HCT116 (cell line): Measurements from ENCODE around the gene UCP2. TPM values are rescaled to one million over a fixed set of nuclear protein-coding genes. Genes with fewer than 3 reads are reported as not detected.

ENCODE experiments used
- ATAC-seq: fragments of 200-7000 bp; cut with Tn5 transposase; 2 replicates; pipeline ENCODE4 v1.9.1; 2020; ENCODE audit warnings: mild to moderate bottlenecking, moderate library complexity
- BruUV-seq: library from RNA; stranded (reverse); fragments of 400-500 nt; replicated peaks from 2 replicates; lab custom pipeline; 2021; lab: Mats Ljungman, UMichigan
- CTCF ChIA-PET: fragments of 300-600 bp; sonication (Branson Sonifier 250); formaldehyde crosslinking; loops from one replicate; lab custom pipeline; 2021; ENCODE audit warnings: antibody characterized with exemption; lab: Charles Lee
- POLR2A ChIA-PET: fragments of 300-600, 350-600 bp; sonication (Branson Sonifier 250); formaldehyde crosslinking; loops from one replicate; lab custom pipeline; 2021; ENCODE audit warnings: antibody characterized with exemption; lab: Charles Lee
- RAD21 ChIA-PET, 2 experiments: fragments of 300-600 bp; sonication (Branson Sonifier 250); formaldehyde crosslinking; loops; one replicate each; lab custom pipeline; 2023; ENCODE audit warnings: low total read pairs in 2 of 2; ENCODE audit not compliant: uncharacterized antibody in 2 of 2, unreplicated experiment in 2 of 2, low non-redundant PET in 1 of 2; lab: Charles Lee
- DNase-seq: peaks from one replicate; pipeline ENCODE4 v3.0.0-alpha.2; 2010; ENCODE audit warnings: low read depth, low spot score
- H2AFZ ChIP-seq: fragments of 200-600 bp; shearing (Covaris generic), sonication (generic); 2 replicates; pipeline ENCODE4 v1.6.1; 2017; ENCODE audit warnings: low read depth, mixed run types, mixed read lengths, antibody characterized with exemption, low read length; ENCODE audit not compliant: poor library complexity, severe bottlenecking
- H3K27ac ChIP-seq: 2 replicates; pipeline ENCODE4 v1.5.1; 2012; ENCODE audit warnings: low read depth, low read length
- H3K27me3 ChIP-seq: fragments of 200-600 bp; sonication (generic); 2 replicates; pipeline ENCODE4 v1.6.1; 2016; ENCODE audit warnings: mixed run types, low read length, mixed read lengths; ENCODE audit not compliant: insufficient read depth
- H3K36me3 ChIP-seq, 2 experiments: fragments of 200-500 bp in 1 of 2; fragments of 200-600 bp in 1 of 2; sonication (Bioruptor generic) in 1 of 2; sonication (generic) in 1 of 2; 2 replicates each; pipeline versions ENCODE4 v1.5.1 to v1.6.1; 2014 to 2016; ENCODE audit warnings: low read length in 2 of 2, inconsistent platforms in 1 of 2, mixed read lengths in 1 of 2, mixed run types in 1 of 2; ENCODE audit not compliant: insufficient read depth in 2 of 2, control insufficient read depth in 1 of 2
- H3K4me1 ChIP-seq, 2 experiments: fragments of 200-600 bp in 1 of 2; sonication (generic) in 1 of 2; 2 replicates each; pipeline versions ENCODE4 v1.5.1 to v1.6.1; 2012 to 2017; ENCODE audit warnings: low read length in 2 of 2, inconsistent platforms in 1 of 2, mild to moderate bottlenecking in 1 of 2, mixed read lengths in 1 of 2, mixed run types in 1 of 2, moderate library complexity in 1 of 2; ENCODE audit not compliant: insufficient read depth in 2 of 2, control insufficient read depth in 1 of 2
- H3K4me2 ChIP-seq: fragments of 200-600 bp; sonication (generic); 2 replicates; pipeline ENCODE4 v1.6.1; 2017; ENCODE audit warnings: mixed run types, low read length, mixed read lengths
- H3K4me3 ChIP-seq, 2 experiments: fragments of 200-600 bp in 1 of 2; sonication (generic) in 1 of 2; replicated peaks in 1 of 2; 2 replicates each; pipeline ENCODE4 v1.5.1; 2011 to 2016; ENCODE audit warnings: low read length in 2 of 2, control low read depth in 1 of 2, low read depth in 1 of 2, mild to moderate bottlenecking in 1 of 2, mixed read lengths in 1 of 2, mixed run types in 1 of 2
- H3K79me2 ChIP-seq: fragments of 200-600 bp; sonication (generic); 2 replicates; pipeline ENCODE4 v1.6.1; 2017; ENCODE audit warnings: mild to moderate bottlenecking, mixed run types, low read length, moderate library complexity, mixed read lengths; ENCODE audit not compliant: insufficient read depth
- H3K9ac ChIP-seq: fragments of 200-600 bp; sonication (generic); 2 replicates; pipeline ENCODE4 v1.6.1; 2016; ENCODE audit warnings: low read length, mixed read lengths
- H3K9me2 ChIP-seq: fragments of 200-600 bp; sonication (generic), shearing (Covaris generic); 2 replicates; pipeline ENCODE4 v1.6.1; 2017; ENCODE audit warnings: mixed run types, mild to moderate bottlenecking, moderate library complexity; ENCODE audit not compliant: insufficient read depth
- H3K9me3 ChIP-seq, 2 experiments: fragments of 200-500 bp in 1 of 2; fragments of 200-600 bp in 1 of 2; sonication (Bioruptor generic) in 1 of 2; sonication (generic) in 1 of 2; 2 replicates each; pipeline ENCODE4 v1.6.1; 2014 to 2017; ENCODE audit warnings: low read length in 2 of 2, mixed read lengths in 2 of 2, inconsistent platforms in 1 of 2, low read depth in 1 of 2, mild to moderate bottlenecking in 1 of 2, mixed run types in 1 of 2, moderate library complexity in 1 of 2; ENCODE audit not compliant: control insufficient read depth in 1 of 2, insufficient read depth in 1 of 2
- H4K20me1 ChIP-seq: fragments of 200-600 bp; sonication (generic), shearing (Covaris generic); 2 replicates; pipeline ENCODE4 v1.6.1; 2017; ENCODE audit warnings: mixed run types, mild to moderate bottlenecking, moderate library complexity; ENCODE audit not compliant: insufficient read depth
- ATF3 ChIP-seq: IDR thresholded peaks from 2 replicates; pipeline ENCODE4 v1.6.1; 2012
- CEBPB ChIP-seq: IDR thresholded peaks from 2 replicates; pipeline ENCODE4 v1.6.1; 2012; ENCODE audit warnings: low read depth
- CTCF ChIP-seq, 3 experiments: fragments of 200-600 bp in 1 of 3; sonication (generic) in 1 of 3; IDR thresholded peaks in 2 of 3; conservative IDR thresholded peaks in 1 of 3; 2 replicates each; pipeline ENCODE4 v1.5.1; 2012 to 2017; ENCODE audit warnings: low read depth in 2 of 3, low read length in 2 of 3, antibody characterized with exemption in 1 of 3, borderline replicate concordance in 1 of 3, control low read depth in 1 of 3, mild to moderate bottlenecking in 1 of 3, mixed read lengths in 1 of 3, mixed run types in 1 of 3, moderate library complexity in 1 of 3; ENCODE audit not compliant: insufficient read depth in 1 of 3
- EGR1 ChIP-seq: IDR thresholded peaks from 2 replicates; pipeline ENCODE4 v1.6.1; 2012; ENCODE audit warnings: low read depth
- EZH2 ChIP-seq: fragments of 200-600 bp; sonication (generic); IDR thresholded peaks from 2 replicates; pipeline ENCODE4 v1.6.1; 2017; ENCODE audit warnings: antibody characterized with exemption, mixed run types
- JUND ChIP-seq: IDR thresholded peaks from 2 replicates; pipeline ENCODE4 v1.6.1; 2012
- RAD21 ChIP-seq: IDR thresholded peaks from 2 replicates; pipeline ENCODE4 v1.6.1; 2012; ENCODE audit warnings: low read depth, mild to moderate bottlenecking
- SIN3A ChIP-seq: IDR thresholded peaks from 2 replicates; pipeline ENCODE4 v1.6.1; 2012; ENCODE audit warnings: low read depth
- SP1 ChIP-seq: IDR thresholded peaks from 2 replicates; pipeline ENCODE4 v1.6.1; 2012; ENCODE audit warnings: low read depth
- SRF ChIP-seq: IDR thresholded peaks from 2 replicates; pipeline ENCODE4 v1.6.1; 2012; ENCODE audit warnings: low read depth
- TCF7L2 ChIP-seq: IDR thresholded peaks from 2 replicates; pipeline ENCODE4 v1.7.0; 2011; ENCODE audit warnings: borderline replicate concordance, inconsistent platforms; ENCODE audit not compliant: insufficient read depth, insufficient read length; ENCODE audit errors: extremely low read depth
- ZFX ChIP-seq: fragments of 450-650 bp; IDR thresholded peaks from 2 replicates; pipeline ENCODE4 v1.6.1; 2017
- ZNF274 ChIP-seq: fragments of 200-500 bp; sonication (Bioruptor generic); IDR thresholded peaks from 2 replicates; pipeline ENCODE4 v1.6.1; 2014; ENCODE audit warnings: mild to moderate bottlenecking, low read depth, low read length, inconsistent platforms
- intact Hi-C: fragments of 100-400 bp; cut with micrococcal nuclease; formaldehyde crosslinking; loops from 2 replicates; pipeline ENCODE4 v1.10.0; 2022
- total RNA-seq: library from RNA; stranded (reverse); gene quantifications from one replicate; pipeline ENCODE4 v1.2.1, GENCODE V29; 2021; ENCODE audit not compliant: unreplicated experiment
- TF ChIP-seq, protein P1 (sequence below): IDR thresholded peaks from 2 replicates; pipeline ENCODE4 v1.6.1; 2011; ENCODE audit warnings: mild to moderate bottlenecking, low read length, moderate library complexity; ENCODE audit not compliant: insufficient replicate concordance; ENCODE audit errors: extremely low read depth

UCP2 gene
- total RNA-seq, 1 experiment from 2014 or later: 20.4 TPM

DNA sequence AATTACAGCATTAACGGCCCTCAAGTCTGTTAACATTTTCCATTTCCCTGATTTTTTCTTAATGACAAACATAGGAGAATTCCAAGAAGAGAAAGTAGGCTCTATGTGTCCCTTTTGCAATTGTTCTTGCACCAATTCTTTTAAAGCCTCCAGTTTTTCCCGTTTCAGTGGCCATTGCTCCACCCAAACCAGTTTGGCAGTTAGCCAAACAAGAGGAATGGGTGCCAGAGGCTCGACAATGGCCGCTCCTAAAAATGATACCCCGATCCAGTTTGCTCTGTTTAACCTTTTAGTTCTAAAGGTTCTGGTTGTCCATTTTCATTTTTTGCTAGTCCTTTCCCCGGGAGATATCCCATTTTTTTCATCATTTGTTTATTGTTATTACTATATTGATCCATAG is 38.6 kb downstream of the UCP2 start:
- H4K20me1 ChIP-seq: no peaks in the 10 kb centered on the region
- H3K4me1 ChIP-seq: no peaks in the 10 kb centered on the region
- ChIA-PET POLR2A (no interaction called here), CTCF (no interaction called here), RAD21 (no interaction called here)
- H3K4me2 ChIP-seq: no peak overlapping the region
- no peak overlapping the region for H3K27ac ChIP-seq
- ATAC-seq (no peak), DNase-seq (no peak)
- no peak overlapping the region for H3K4me3 ChIP-seq
- no TSS peak for BruUV-seq
- no peaks in the 10 kb centered on the region for H3K79me2 ChIP-seq
- no peaks in the 10 kb centered on the region for H3K27me3 ChIP-seq
- no peaks in the 10 kb centered on the region for H3K9me2 ChIP-seq
- H3K9me3 ChIP-seq: peaks cover under 1 to 9% of the 10 kb centered on the region in 2 experiments; a peak in 3 of 4 replicates
- intact Hi-C loops: no loop called here
- TF ChIP-seq SP1 (no peak), JUND (no peak), EZH2 (no peak), SRF (no peak), EGR1 (no peak)
- H2AFZ ChIP-seq: no peak overlapping the region
- H3K36me3 ChIP-seq: no peaks in the 10 kb centered on the region
- H3K9ac ChIP-seq: no peak overlapping the region

DNA sequence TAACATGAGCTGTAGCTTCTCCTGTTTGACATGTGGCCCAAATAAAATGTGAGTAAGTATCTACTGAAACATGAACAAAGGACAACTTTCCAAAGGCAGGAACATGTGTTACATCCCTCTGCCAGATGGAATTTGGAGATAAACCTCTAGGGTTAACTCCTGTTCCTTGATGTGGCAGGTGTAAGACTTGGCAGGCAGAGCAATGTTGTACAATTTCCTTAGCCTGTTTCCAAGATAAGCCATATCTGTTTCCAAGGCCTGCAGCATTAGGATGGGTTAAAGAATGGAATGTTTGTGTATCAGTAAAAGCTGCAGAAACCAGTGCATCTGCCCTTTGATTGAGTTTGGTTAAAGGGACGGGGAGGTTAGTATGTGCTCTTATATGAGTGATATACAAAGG is 40.6 kb downstream of the UCP2 start:
- ChIA-PET CTCF (interaction anchor here (2.0 kb wide), 1 partner anchor 11 kb away, joined by 5 read pairs; no protein-coding TSS in a partner anchor), POLR2A (no interaction called here), RAD21 (no interaction called here)
- no TSS peak for BruUV-seq
- no peak for DNase-seq
- H3K9me2 ChIP-seq: no peaks in the 10 kb centered on the region
- no peak for ATAC-seq
- H3K4me3 ChIP-seq: no peak overlapping the region
- no peak overlapping the region for H3K27ac ChIP-seq
- TF ChIP-seq ZFX (no peak), TCF7L2 (no peak), RAD21 (no peak), CEBPB (no peak), CTCF (IDR thresholded peaks at IDR 0.05 in 2 of 3, conservative IDR thresholded peaks at IDR 0.05 in 1 of 3; ENCODE audit: borderline replicate concordance in 1 of 3, insufficient read depth in 1 of 3, low read depth in 2 of 3, low read length in 2 of 3) (no peak), ZNF274 (no peak), SIN3A (no peak), ATF3 (no peak), EGR1 (no peak)
- TF ChIP-seq, protein P1, sequence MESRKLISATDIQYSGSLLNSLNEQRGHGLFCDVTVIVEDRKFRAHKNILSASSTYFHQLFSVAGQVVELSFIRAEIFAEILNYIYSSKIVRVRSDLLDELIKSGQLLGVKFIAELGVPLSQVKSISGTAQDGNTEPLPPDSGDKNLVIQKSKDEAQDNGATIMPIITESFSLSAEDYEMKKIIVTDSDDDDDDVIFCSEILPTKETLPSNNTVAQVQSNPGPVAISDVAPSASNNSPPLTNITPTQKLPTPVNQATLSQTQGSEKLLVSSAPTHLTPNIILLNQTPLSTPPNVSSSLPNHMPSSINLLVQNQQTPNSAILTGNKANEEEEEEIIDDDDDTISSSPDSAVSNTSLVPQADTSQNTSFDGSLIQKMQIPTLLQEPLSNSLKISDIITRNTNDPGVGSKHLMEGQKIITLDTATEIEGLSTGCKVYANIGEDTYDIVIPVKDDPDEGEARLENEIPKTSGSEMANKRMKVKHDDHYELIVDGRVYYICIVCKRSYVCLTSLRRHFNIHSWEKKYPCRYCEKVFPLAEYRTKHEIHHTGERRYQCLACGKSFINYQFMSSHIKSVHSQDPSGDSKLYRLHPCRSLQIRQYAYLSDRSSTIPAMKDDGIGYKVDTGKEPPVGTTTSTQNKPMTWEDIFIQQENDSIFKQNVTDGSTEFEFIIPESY: no peak
- no peaks in the 10 kb centered on the region for H3K4me1 ChIP-seq
- H2AFZ ChIP-seq: no peak overlapping the region
- H3K9ac ChIP-seq: no peak overlapping the region
- H4K20me1 ChIP-seq: no peaks in the 10 kb centered on the region
- H3K79me2 ChIP-seq: no peaks in the 10 kb centered on the region
- intact Hi-C loops: no loop called here
- no peak overlapping the region for H3K4me2 ChIP-seq
- H3K9me3 ChIP-seq: peaks cover 6 to 13% of the 10 kb centered on the region in 2 experiments; a peak in 3 of 4 replicates
- no peaks in the 10 kb centered on the region for H3K36me3 ChIP-seq
- no peaks in the 10 kb centered on the region for H3K27me3 ChIP-seq
